GOT3 (cell line): Measurements from ENCODE around the gene RPRD1B.
"Not testable (repeated sequence)": the region's sequence is repeated elsewhere in the genome, so short reads cannot be mapped to it uniquely, and the experiment has no call there.

Source experiments
- DNase-seq: peaks from one replicate; lab custom pipeline; 2025; ENCODE audit warnings: mixed read lengths; lab: John Stamatoyannopoulos, UW

The RPRD1B gene

DNA sequence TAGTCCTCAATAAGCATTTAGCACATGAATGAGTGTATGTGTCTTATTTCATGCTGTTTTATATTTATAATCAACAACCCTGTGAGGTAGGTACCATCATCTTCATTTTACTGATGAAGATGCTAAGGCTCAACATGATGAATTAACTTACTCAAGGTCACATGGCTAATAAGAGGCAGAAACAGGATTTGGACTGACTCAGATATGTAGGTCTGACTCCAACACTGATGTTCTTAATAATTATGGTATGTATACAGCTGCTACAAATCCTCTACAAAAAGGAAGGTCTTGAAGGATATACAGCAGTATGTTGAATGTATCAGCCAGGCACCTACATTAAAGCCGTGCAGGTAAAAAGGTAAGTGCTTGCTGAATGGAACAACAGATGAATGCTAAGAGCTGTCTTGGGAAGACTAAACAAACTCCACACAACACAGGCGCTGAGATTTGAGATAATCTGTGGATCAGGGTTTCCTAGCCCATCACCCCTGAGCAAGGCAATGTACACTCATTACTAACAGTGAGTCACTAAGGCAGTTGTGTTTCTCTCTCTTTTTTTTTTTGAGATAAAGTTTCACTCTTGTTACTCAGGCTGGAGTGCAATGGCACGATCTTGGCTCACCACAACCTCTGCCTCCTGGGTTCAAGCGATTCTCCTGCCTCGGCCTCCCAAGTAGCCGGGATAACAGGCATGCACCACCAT, 32.2 kb upstream of the RPRD1B start:
- DNase-seq = no peak

GRCh38 chr20:38001981-38002380, 31.6 kb upstream of the RPRD1B start:
- DNase-seq = no peak

- no peak for DNase-seq
Observed at GRCh38 chr20:38002422-38002821, 31.1 kb upstream of the RPRD1B start.

- DNase-seq = no peak
Observed at GRCh38 chr20:38004416-38004815, 29.1 kb upstream of the RPRD1B start.

GRCh38 chr20:38005903-38006302, 27.6 kb upstream of the RPRD1B start:
- no peak for DNase-seq

- DNase-seq = no peak
Observed at GRCh38 chr20:38007526-38007925, 26.0 kb upstream of the RPRD1B start.

- no peak for DNase-seq
Observed at GRCh38 chr20:38008233-38008944, 25.2 kb upstream of the RPRD1B start.

GRCh38 chr20:38009416-38009815, 24.1 kb upstream of the RPRD1B start:
- DNase-seq = not testable (repeated sequence)

DNA sequence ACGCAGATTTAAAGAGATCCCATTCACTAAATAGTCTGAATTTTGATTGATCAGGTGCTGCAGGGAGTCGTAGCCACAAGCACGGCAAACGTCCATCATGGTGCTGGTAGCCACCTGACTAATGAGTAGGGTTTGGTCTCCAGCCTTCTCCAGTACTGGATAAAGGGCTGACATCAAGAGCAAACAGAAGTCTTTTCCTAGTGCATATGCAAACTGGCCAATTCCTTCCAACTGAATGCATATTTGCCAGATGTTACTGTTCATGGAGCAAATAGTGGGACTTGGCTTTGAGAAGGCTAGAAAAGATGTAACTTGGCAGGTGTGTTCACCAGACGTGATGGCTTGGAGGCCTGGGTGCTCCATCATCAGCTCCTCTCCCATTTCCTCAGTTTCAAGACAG, 21.9 kb upstream of the RPRD1B start:
- DNase-seq = no peak

GRCh38 chr20:38012332-38012731, 21.2 kb upstream of the RPRD1B start:
- no peak for DNase-seq

DNA sequence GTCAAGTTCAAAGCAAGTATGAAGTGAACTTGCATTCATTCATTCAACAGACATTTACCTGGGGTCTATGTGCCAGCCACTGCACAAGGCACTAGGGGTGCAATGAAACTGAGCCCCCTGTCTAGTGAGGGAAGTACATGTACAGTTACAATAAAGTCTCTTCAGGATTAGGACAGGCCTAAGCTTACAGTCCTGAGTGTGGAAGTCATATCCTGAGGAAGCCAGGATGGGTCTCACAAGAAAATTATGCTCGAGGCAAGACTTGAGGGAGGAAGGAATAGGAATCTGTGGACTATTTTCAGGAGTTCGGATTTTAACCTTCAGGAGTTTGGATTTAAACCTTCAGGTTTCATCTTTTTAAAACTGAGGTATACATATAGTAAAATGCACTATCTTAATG, 19.7 kb upstream of the RPRD1B start:
- DNase-seq = no peak

- no peak for DNase-seq
Observed at GRCh38 chr20:38017959-38018358, 15.6 kb upstream of the RPRD1B start.

GRCh38 chr20:38018385-38018784, 15.2 kb upstream of the RPRD1B start:
- DNase-seq = no peak

GRCh38 chr20:38021087-38021772, 12.3 kb upstream of the RPRD1B start:
- DNase-seq = no peak

DNA sequence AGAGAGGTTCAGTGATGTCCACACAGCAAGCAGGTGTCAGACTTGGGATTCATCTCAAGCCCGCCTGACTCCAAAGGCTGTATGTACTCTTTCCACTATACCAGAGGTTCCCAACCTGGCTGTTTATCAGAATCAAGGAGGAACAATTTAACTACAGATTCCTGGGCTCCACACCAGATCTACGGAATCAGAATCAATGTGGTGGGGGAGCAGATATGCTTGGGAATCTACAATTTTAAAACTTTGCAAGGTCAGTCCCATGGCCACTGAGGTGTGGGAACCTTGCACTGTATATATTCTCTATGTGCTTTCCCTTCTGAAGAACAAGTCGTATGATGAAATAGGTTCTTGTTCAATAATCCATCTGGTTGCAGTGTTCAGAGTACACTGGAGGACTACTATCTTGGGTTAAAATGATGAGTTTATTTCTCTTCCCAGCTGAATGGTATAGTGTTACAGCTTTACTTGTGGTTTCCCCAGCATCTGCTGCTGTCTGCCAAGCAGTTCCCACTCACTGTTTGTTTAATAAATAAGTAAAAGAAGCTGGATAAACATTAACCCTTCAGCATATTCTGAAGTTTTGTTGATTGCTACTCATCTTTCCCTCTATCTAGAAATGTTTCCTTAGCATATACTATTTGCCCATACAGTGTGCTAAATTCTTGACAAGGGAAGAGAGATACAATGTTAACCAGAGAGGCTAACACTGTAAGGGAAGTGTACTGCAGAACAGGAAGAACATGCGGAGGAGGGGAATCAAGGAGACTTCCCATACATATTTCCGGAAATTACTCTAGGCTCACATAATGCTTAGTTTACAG, 10.2 kb upstream of the RPRD1B start:
- DNase-seq = no peak

DNA sequence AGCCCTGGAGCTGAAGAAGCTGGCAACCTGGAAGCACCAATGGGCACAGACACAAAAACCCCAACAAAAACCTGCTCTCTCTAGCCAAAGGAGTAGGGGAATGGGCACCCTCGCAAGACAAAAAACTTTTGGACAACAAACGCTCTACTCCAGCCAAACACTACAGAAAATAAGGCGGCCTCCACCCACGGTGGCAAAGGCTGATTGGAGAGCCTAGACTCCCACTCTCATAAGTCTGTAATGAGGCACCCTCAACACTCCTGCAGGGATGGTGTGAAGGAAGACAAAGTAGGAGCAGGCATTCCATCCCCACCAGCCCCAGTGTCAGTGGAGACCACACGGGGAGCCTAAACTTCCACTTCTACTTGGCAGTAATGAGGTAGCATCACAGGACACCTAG, 9.1 kb upstream of the RPRD1B start:
- no peak for DNase-seq

DNA sequence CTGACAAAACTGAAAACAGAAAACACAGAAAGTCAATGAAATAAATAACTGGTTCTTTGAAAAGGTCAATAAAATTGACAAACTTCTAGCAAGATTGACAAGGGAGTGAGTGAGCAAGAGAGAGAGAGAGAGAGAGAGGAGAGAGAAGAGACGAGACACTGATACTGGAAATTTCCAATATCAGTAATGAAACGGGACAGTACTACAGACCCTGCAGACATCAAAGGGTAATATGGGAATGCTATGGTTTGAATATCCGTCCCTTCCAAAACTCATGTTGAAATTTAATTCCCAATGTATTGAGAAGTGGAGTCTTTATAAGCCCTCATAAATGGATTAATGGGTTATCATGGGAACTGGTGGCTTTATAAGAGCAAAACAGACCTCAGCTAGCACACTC, 4.1 kb upstream of the RPRD1B start:
- DNase-seq = no peak

- no peak for DNase-seq
Observed at GRCh38 chr20:38031957-38032356, 1.6 kb upstream of the RPRD1B start.

GRCh38 chr20:38032585-38033329, 789 bp upstream of the RPRD1B start:
- DNase-seq = no peak

- no peak for DNase-seq
Observed at GRCh38 chr20:38034108-38034649, 633 bp downstream of the RPRD1B start.

DNA sequence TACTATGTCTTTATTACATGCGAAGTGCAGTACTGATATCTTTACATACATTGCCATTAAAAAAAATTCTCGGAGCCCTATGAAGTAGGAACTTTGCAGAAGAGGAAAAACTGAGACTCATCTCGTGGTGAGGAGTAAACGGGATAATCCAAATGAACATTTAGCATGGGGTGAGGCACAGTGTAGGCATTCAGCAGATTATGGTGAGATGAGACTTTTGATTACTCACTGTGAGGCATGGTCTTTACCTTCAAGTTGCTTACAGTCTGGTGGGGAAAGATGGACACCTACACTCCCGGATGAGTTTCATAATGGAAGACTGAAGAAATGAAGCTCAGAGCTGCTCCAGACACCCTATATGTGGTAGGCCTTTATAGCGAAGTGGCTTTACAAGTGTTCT, 1.4 kb downstream of the RPRD1B start:
- DNase-seq = no peak
